COR-L47 (cell line): ENCODE measurements around the gene POLL.
"Not testable (repeated sequence)": the region's sequence is repeated elsewhere in the genome, so short reads cannot be mapped to it uniquely, and the experiment has no call there.

Experiments
- DNase-seq: peaks from one replicate; lab custom pipeline; 2025; lab: John Stamatoyannopoulos, UW

POLL gene

GRCh38 chr10:101587725-101588653, at the start of gene POLL, which contains the start of gene DPCD:
Gene POLL (minus strand): TSS chr10:101588257. CDS start chr10:101587360, 897 bp downstream.
Gene DPCD (plus strand): TSS chr10:101588321. CDS start chr10:101588337, 16 bp downstream.
- peak; percentile 84 for DNase-seq

GRCh38 chr10:101633510-101633909, 45.5 kb upstream of the POLL start:
- not testable (repeated sequence) for DNase-seq

GRCh38 chr10:101631821-101632475, 43.9 kb upstream of the POLL start:
- no peak for DNase-seq

GRCh38 chr10:101630633-101630920, 42.5 kb upstream of the POLL start:
- DNase-seq = no peak

GRCh38 chr10:101629837-101630632, 42.0 kb upstream of the POLL start:
- DNase-seq = no peak

GRCh38 chr10:101625821-101626412, 37.9 kb upstream of the POLL start:
- no peak for DNase-seq

GRCh38 chr10:101624526-101625102, 36.6 kb upstream of the POLL start:
- no peak for DNase-seq

GRCh38 chr10:101623528-101623927, 35.5 kb upstream of the POLL start:
- DNase-seq = no peak

- DNase-seq = no peak
Observed at GRCh38 chr10:101619983-101620382, 31.9 kb upstream of the POLL start.

- DNase-seq = no peak
Observed at GRCh38 chr10:101618871-101619270, 30.8 kb upstream of the POLL start.

GRCh38 chr10:101617824-101618568, 29.9 kb upstream of the POLL start:
- no peak for DNase-seq

GRCh38 chr10:101617102-101617823, 29.2 kb upstream of the POLL start:
- DNase-seq = no peak

- no peak for DNase-seq
Observed at GRCh38 chr10:101616415-101617101, 28.5 kb upstream of the POLL start.

- no peak for DNase-seq
Observed at GRCh38 chr10:101615525-101616116, 27.6 kb upstream of the POLL start.

GRCh38 chr10:101614663-101615524, 26.8 kb upstream of the POLL start:
- no peak for DNase-seq

- DNase-seq = no peak
Observed at GRCh38 chr10:101613646-101614045, 25.6 kb upstream of the POLL start.

- no peak for DNase-seq
Observed at GRCh38 chr10:101612872-101613271, 24.8 kb upstream of the POLL start.

- DNase-seq = no peak
Observed at GRCh38 chr10:101612086-101612485, 24.0 kb upstream of the POLL start.
